GM23248 (cell line): Measurements from ENCODE around the gene ADGRE2. TPM values are rescaled to one million over a fixed set of nuclear protein-coding genes. Genes with fewer than 3 reads are reported as not detected.

Experiments
- DNase-seq: peaks from one replicate; pipeline ENCODE4 v3.0.0-alpha.2; 2015
- H2AFZ ChIP-seq: fragments of 200-600 bp; sonication (generic); 2 replicates; pipeline ENCODE4 v1.6.1; 2016; ENCODE audit warnings: antibody characterized with exemption
- H3F3A ChIP-seq: fragments of 200-600 bp; sonication (generic); 2 replicates; pipeline ENCODE4 v1.6.1; 2016; ENCODE audit warnings: mild to moderate bottlenecking, antibody characterized with exemption, mixed run types; ENCODE audit not compliant: insufficient read depth
- H3K27ac ChIP-seq: fragments of 200-600 bp; sonication (generic); 2 replicates; pipeline ENCODE4 v1.5.1; 2016; ENCODE audit warnings: mild to moderate bottlenecking
- H3K27me3 ChIP-seq: fragments of 200-600 bp; sonication (generic); replicated peaks from 2 replicates; pipeline ENCODE4 v1.6.1; 2016; ENCODE audit warnings: mild to moderate bottlenecking; ENCODE audit not compliant: insufficient read depth
- H3K36me3 ChIP-seq: fragments of 200-600 bp; sonication (generic); 2 replicates; pipeline ENCODE4 v1.6.1; 2016; ENCODE audit warnings: low read depth, mild to moderate bottlenecking
- H3K4me1 ChIP-seq: fragments of 200-600 bp; sonication (generic); 2 replicates; pipeline ENCODE4 v1.6.1; 2016; ENCODE audit warnings: mild to moderate bottlenecking; ENCODE audit not compliant: insufficient read depth
- H3K4me2 ChIP-seq: fragments of 200-600 bp; sonication (generic); one replicate; pipeline ENCODE4 v1.6.1; 2016; ENCODE audit warnings: mild to moderate bottlenecking; ENCODE audit not compliant: unreplicated experiment
- H3K4me3 ChIP-seq: fragments of 200-600 bp; sonication (generic); 2 replicates; pipeline ENCODE4 v1.5.1; 2016; ENCODE audit warnings: mild to moderate bottlenecking
- H3K79me2 ChIP-seq: fragments of 200-600 bp; sonication (generic); 2 replicates; pipeline ENCODE4 v1.6.1; 2016; ENCODE audit warnings: mild to moderate bottlenecking; ENCODE audit not compliant: insufficient read depth
- H3K9ac ChIP-seq: fragments of 200-600 bp; sonication (generic); 2 replicates; pipeline ENCODE4 v1.6.1; 2016; ENCODE audit warnings: mild to moderate bottlenecking
- H3K9me2 ChIP-seq: fragments of 200-600 bp; sonication (generic); 2 replicates; pipeline ENCODE4 v1.6.1; 2016; ENCODE audit warnings: mixed run types, mild to moderate bottlenecking, moderate library complexity; ENCODE audit not compliant: insufficient read depth
- H3K9me3 ChIP-seq: fragments of 200-600 bp; sonication (generic); one replicate; pipeline ENCODE4 v1.6.1; 2017; ENCODE audit warnings: low read depth
- H4K20me1 ChIP-seq: fragments of 200-600 bp; sonication (generic); 2 replicates; pipeline ENCODE4 v1.6.0; 2016; ENCODE audit not compliant: insufficient read depth
- EZH2 ChIP-seq: fragments of 200-600 bp; sonication (generic); IDR thresholded peaks from 2 replicates; pipeline ENCODE4 v1.6.1; 2018; ENCODE audit warnings: antibody characterized with exemption, mild to moderate bottlenecking; ENCODE audit not compliant: insufficient read depth, poor library complexity, severe bottlenecking
- EZH2phosphoT487 ChIP-seq: fragments of 200-600 bp; sonication (generic); IDR thresholded peaks from 2 replicates; pipeline ENCODE4 v1.6.1; 2018; ENCODE audit warnings: antibody characterized with exemption, moderate library complexity, mild to moderate bottlenecking, low read depth; ENCODE audit not compliant: insufficient read depth
- WGBS, 2 experiments: methylation state at CpG; one replicate each; pipeline ENCODE4 v1.1.6; 2015 to 2017; ENCODE audit warnings: low lambda C conversion rate in 2 of 2, low coverage in 1 of 2; ENCODE audit errors: missing lambda C conversion rate in 2 of 2; 5-methylcytosine and 5-hydroxymethylcytosine counted together
- in situ Hi-C: fragments of 300-500 bp; cut with MboI; formaldehyde crosslinking; loops from 2 replicates; pipeline ENCODE4 v1.15.0; 2020
- polyA plus RNA-seq: library from polyadenylated mRNA; unstranded; fragments of >200 nt; fragmentation: Nextera tagmentation; extraction: Ambion mirVana; gene quantifications from 2 replicates; pipeline ENCODE4 v1.2.1, GENCODE V29; 2016
- total RNA-seq: library from RNA; depleted of rRNA; stranded (reverse); fragments of >200 nt; shearing (Covaris generic); gene quantifications from 2 replicates; pipeline ENCODE4 v1.2.3, GENCODE V29; 2014

ADGRE2 gene
- total and polyA plus RNA-seq, 2 experiments from 2014 or later, result 0.05 TPM; not detected in 1

DNA sequence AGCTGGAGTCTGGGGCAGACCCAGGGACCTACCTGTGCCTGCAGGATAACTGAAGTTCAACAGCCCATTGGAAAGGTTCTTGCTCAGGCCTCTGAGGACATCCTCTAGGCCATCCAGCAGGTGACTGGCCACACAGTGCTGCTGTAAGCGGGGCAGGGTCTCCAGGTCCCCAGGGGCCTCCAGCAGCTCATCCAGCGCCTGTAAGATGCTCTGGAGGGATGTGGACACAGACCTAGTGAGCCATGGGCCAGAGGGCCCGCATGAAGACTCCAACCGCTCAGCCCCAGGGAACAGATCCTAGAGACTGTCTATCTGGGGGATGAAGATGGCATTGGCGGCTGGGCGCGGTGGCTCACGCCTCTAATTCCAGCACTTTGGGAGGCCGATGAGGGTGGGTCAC is 14.0 kb downstream of the ADGRE2 start:
- H3K27me3 ChIP-seq, result no peaks in the 10 kb centered on the region
- no peak overlapping the region for H3K4me2 ChIP-seq
- 57% methylated on average over 6 to 9 of the region's 9 CpGs for WGBS, 2 experiments
- no peaks in the 10 kb centered on the region for H3K9me2 ChIP-seq
- no peak overlapping the region for H3K9ac ChIP-seq
- in situ Hi-C loops, result no loop called here
- no peaks in the 10 kb centered on the region for H3K4me1 ChIP-seq
- no peaks in the 10 kb centered on the region for H3K9me3 ChIP-seq
- no peak overlapping the region for H2AFZ ChIP-seq
- no peak for DNase-seq
- no peaks in the 10 kb centered on the region for H3K36me3 ChIP-seq
- H3K4me3 ChIP-seq, result no peak overlapping the region
- no peaks in the 10 kb centered on the region for H3F3A ChIP-seq
- H3K79me2 ChIP-seq, result no peaks in the 10 kb centered on the region
- no peak for TF ChIP-seq EZH2phosphoT487
- TF ChIP-seq EZH2, result no peak
- H3K27ac ChIP-seq, result no peak overlapping the region
- H4K20me1 ChIP-seq, result no peaks in the 10 kb centered on the region

DNA sequence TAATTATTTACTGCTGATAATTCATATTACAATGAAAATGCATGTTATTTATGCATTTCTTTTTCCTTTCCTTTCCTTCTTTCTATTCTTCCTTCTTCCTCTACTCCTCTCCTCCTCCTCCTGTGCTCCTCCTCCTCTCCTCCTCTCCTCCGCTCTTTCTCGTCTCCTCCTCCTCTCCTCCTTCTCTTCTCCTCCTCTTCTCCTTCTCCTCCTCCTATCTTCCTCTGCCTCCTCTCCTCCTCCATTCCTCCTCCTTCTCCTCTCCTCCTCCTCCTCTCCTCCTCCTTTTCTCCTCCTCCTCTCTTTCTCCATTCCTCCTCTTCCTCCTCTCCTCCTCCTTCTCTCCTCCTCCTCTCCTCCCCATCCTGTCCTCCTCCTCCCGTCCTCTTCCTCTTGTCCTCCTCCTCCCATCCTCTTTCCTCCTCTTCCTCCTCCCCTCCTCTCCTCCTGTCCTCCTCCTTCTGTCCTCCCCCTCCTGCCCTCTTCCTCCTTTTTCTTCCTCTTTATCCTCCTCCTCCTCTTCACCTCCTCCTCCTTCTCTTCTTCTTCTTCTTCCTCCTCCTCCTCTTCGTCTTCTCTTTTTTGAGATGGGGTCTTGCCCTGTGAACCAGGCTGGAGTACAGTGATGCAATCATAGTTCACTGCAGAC is 14.7 kb downstream of the ADGRE2 start:
- H3K4me2 ChIP-seq, result no peak overlapping the region
- H3K27ac ChIP-seq, result no peak overlapping the region
- no peak overlapping the region for H3K4me3 ChIP-seq
- no peaks in the 10 kb centered on the region for H3K4me1 ChIP-seq
- no peaks in the 10 kb centered on the region for H3F3A ChIP-seq
- H4K20me1 ChIP-seq, result no peaks in the 10 kb centered on the region
- H3K9me3 ChIP-seq, result no peaks in the 10 kb centered on the region
- no peaks in the 10 kb centered on the region for H3K9me2 ChIP-seq
- H2AFZ ChIP-seq, result no peak overlapping the region
- no peaks in the 10 kb centered on the region for H3K27me3 ChIP-seq
- DNase-seq, result no peak
- in situ Hi-C loops, result no loop called here
- H3K79me2 ChIP-seq, result no peaks in the 10 kb centered on the region
- TF ChIP-seq EZH2phosphoT487 (no peak), EZH2 (no peak)
- WGBS, 2 experiments, result 13 to 71% methylated on average over 4 of the region's 4 CpGs
- no peak overlapping the region for H3K9ac ChIP-seq
- H3K36me3 ChIP-seq, result no peaks in the 10 kb centered on the region

DNA sequence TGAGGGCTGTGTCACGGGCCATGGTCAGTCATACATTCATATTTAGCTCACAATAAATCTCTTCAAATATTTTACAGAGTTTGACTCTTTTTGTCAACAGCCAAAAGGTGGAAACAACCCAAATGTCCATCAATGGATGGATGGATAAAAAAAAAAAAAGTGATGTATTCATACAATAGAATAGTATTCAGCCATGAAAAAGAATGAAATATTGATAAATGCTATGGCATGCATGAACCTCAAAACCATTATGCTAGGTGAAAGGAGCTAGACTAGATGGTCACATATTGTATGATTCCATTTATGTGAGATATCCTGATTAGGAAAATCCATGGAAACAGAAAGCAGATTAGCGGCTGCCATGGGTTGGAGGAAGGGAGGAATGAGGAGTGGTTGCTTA is 16.2 kb downstream of the ADGRE2 start:
- Histone ChIP-seq H3K9me2 (no peaks in the 10 kb centered on the region), H3F3A (no peaks in the 10 kb centered on the region), H3K4me2 (no peak overlapping the region), H3K27me3 (no peaks in the 10 kb centered on the region), H3K9ac (no peak overlapping the region), H2AFZ (no peak overlapping the region), H4K20me1 (no peaks in the 10 kb centered on the region), H3K4me3 (no peak overlapping the region), H3K36me3 (no peaks in the 10 kb centered on the region), H3K9me3 (no peaks in the 10 kb centered on the region), H3K27ac (no peak overlapping the region), H3K4me1 (no peaks in the 10 kb centered on the region), H3K79me2 (no peaks in the 10 kb centered on the region)
- WGBS, 2 experiments, result 36 to 41% methylated on average over 2 of the region's 2 CpGs
- DNase-seq, result no peak
- no peak for TF ChIP-seq EZH2phosphoT487
- no peak for TF ChIP-seq EZH2
- in situ Hi-C loops, result no loop called here

DNA sequence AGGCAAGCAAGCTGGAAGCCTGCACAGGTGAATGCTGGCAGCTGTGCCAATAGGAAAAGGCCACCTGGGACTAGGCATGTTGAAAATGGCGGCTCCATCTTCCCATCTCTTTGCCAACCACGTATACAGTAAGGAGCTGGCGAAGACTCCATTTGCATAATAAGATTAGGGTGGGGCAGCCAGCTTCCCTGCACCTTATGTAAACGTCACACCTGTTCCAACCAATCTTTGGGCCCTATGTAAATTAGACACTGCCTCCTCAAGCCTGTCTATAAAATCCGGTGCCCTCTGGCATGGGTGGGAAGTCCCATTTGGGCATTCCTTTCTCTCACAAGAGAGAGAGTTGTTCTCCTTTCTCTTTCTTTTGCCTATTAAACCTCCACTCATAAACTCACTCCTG is 16.8 kb downstream of the ADGRE2 start:
- no peaks in the 10 kb centered on the region for H3K27me3 ChIP-seq
- H3K4me1 ChIP-seq, result no peaks in the 10 kb centered on the region
- H4K20me1 ChIP-seq, result no peaks in the 10 kb centered on the region
- no peak overlapping the region for H3K27ac ChIP-seq
- H3F3A ChIP-seq, result no peaks in the 10 kb centered on the region
- H3K9me3 ChIP-seq, result no peaks in the 10 kb centered on the region
- no peaks in the 10 kb centered on the region for H3K36me3 ChIP-seq
- H2AFZ ChIP-seq, result no peak overlapping the region
- H3K9ac ChIP-seq, result no peak overlapping the region
- DNase-seq, result no peak
- H3K9me2 ChIP-seq, result no peaks in the 10 kb centered on the region
- in situ Hi-C loops, result no loop called here
- no peaks in the 10 kb centered on the region for H3K79me2 ChIP-seq
- TF ChIP-seq EZH2phosphoT487 (no peak), EZH2 (no peak)
- no peak overlapping the region for H3K4me3 ChIP-seq
- 8 to 10% methylated on average over 5 of the region's 5 CpGs for WGBS, 2 experiments
- no peak overlapping the region for H3K4me2 ChIP-seq

DNA sequence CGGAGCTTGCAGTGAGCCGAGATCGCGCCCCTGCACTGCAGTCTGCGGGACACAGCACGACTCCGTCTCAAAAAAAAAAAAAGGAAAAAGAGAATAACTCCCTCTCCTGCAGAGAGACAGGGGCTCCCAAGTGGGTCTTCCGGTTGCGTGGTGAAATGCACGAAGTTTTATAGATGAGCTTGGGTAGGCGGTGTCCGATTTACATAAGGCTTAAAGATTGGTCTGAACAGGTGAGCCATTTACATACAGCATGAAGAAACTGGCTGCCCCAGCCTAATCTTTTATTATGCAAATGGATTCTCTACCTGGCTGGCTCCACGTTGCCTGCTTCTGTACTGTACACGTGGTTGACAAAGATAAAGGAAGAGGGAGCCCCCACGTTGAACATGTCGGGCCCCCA is 19.5 kb downstream of the ADGRE2 start:
- H3K4me3 ChIP-seq, result no peak overlapping the region
- no peaks in the 10 kb centered on the region for H3K4me1 ChIP-seq
- H3K27ac ChIP-seq, result no peak overlapping the region
- no peaks in the 10 kb centered on the region for H3F3A ChIP-seq
- no peaks in the 10 kb centered on the region for H4K20me1 ChIP-seq
- no peak overlapping the region for H2AFZ ChIP-seq
- H3K36me3 ChIP-seq, result no peaks in the 10 kb centered on the region
- no peak overlapping the region for H3K9ac ChIP-seq
- in situ Hi-C loops, result no loop called here
- no peaks in the 10 kb centered on the region for H3K79me2 ChIP-seq
- H3K4me2 ChIP-seq, result no peak overlapping the region
- no peaks in the 10 kb centered on the region for H3K9me3 ChIP-seq
- H3K27me3 ChIP-seq, result no peaks in the 10 kb centered on the region
- DNase-seq, result no peak
- no peak for TF ChIP-seq EZH2phosphoT487
- no peaks in the 10 kb centered on the region for H3K9me2 ChIP-seq
- 15 to 17% methylated on average over 13 to 16 of the region's 16 CpGs for WGBS, 2 experiments
